GM15510 (cell line): ENCODE data around the gene ATP1B2.

Experiments used
- POLR2A ChIP-seq: IDR thresholded peaks from 3 replicates; pipeline ENCODE4 v1.6.1; 2011; ENCODE audit warnings: borderline replicate concordance; ENCODE audit not compliant: insufficient read length; ENCODE audit errors: extremely low read depth

ATP1B2 gene

GRCh38 chr17:7629939-7630571, 20.7 kb upstream of the ATP1B2 start, which contains the start of gene SHBG:
TSS of gene SHBG (plus strand) at chr17:7630135. CDS start at chr17:7630173, 38 bp downstream.
- no peak for TF ChIP-seq POLR2A

DNA sequence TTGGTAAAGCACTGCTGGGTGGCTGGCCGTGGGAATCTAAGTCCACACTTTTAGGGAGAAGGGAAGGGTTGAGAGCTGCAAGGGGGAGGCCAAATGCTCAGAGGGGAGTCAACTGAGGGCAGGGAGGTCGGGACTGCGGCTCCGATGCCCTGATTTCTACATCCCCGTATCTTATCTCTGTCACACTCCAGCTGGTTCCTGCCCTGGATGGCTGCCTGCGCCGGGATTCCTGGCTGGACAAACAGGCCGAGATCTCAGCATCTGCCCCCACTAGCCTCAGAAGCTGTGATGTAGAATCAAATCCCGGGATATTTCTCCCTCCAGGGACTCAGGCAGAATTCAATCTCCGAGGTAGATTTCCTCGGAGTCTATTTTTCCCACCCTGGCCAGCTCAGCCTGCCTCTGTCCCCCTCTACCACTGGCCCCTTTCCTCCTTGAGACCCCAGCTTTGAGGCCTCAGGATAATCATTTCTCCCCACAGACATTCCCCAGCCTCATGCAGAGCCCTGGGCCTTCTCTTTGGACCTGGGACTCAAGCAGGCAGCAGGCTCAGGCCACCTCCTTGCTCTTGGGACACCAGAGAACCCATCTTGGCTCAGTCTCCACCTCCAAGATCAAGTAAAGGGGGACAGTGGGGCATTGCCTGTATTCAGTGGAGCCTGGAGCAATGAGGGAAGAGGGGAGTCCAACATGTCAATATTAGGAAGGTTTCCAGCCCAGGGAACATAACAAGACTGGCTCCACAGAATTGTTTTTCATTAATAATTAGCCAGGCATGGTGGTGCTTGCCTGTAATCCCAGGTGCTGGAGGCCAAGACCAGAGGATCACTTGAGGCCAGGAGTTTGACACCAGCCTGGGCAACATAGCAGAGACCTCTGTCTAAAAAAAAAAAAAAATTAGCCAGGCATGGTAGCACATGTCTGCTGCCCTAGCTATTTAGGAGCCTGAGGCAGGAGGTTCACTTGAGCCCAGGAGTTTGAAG, 19.0 kb upstream of the ATP1B2 start:
- no peak for TF ChIP-seq POLR2A

- no peak for TF ChIP-seq POLR2A
Measured at GRCh38 chr17:7632492-7632894, 18.2 kb upstream of the ATP1B2 start.

DNA sequence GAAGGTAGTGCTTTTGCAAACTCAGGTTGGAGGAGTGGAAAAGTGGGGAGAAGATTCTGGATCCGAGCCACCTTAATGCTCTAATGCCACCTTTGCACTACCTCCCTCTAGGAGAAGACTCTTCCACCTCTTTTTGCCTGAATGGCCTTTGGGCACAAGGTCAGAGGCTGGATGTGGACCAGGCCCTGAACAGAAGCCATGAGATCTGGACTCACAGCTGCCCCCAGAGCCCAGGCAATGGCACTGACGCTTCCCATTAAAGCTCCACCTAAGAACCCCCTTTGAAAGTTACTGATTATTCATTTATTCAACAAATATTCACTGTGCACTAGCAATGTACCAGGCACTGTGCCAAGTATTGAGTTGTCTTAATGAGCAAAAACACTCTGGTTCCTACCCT, 17.6 kb upstream of the ATP1B2 start:
- no peak for TF ChIP-seq POLR2A

- TF ChIP-seq POLR2A: no peak
Measured at GRCh38 chr17:7634384-7634783, 16.3 kb upstream of the ATP1B2 start.

GRCh38 chr17:7636163-7636562, 14.6 kb upstream of the ATP1B2 start:
- no peak for TF ChIP-seq POLR2A

GRCh38 chr17:7640783-7641182, 9.9 kb upstream of the ATP1B2 start:
- no peak for TF ChIP-seq POLR2A

GRCh38 chr17:7644775-7645174, 6.0 kb upstream of the ATP1B2 start:
- no peak for TF ChIP-seq POLR2A

GRCh38 chr17:7646457-7646856, 4.3 kb upstream of the ATP1B2 start:
- TF ChIP-seq POLR2A: no peak

DNA sequence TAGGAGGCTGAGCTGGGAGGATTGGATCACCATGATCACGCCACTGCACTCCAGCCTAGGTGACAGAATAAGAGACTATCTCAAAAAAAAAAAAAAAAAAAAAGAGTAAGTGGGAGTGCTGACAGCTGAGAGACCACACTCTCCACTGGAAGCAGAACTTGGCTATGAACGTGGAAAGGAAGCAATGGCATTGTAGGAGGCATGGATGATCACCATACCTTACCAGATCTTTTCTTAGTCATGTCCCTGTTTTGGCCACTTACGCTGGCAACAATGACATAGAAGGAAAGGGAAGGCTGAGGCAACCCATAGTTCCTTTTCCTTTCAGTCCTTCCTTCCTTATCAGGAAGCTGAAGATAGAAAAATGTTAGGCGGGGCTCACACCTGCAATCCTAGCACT, 3.7 kb upstream of the ATP1B2 start:
- no peak for TF ChIP-seq POLR2A

DNA sequence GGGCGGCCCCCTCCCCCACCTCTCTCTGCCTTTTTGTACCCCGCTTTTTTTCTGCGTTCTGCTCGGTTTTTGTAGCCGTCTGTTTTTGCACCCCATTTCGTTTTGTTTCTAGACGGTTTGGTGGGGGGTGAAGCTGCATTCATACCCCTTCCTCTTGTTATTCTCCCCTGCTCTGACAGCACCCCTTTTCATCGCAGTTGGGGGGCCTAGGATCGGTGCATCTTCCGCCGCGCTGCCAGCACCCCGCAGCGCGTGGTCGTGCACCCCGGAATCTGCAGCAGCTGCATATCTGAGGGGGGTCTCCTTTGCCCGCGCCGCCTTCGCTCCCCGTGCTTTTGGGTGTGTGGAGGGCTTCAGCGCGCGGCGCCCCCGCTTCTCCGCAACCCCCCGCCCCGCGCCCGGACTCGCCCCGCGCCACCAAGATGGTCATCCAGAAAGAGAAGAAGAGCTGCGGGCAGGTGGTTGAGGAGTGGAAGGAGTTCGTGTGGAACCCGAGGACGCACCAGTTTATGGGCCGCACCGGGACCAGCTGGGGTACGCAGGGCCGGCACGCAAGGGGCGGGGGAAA, 455 bp downstream of the ATP1B2 start:
- TF ChIP-seq POLR2A: no peak

- no peak for TF ChIP-seq POLR2A
Measured at GRCh38 chr17:7651665-7652387, 1.1 kb downstream of the ATP1B2 start.

GRCh38 chr17:7652388-7653356, 1.9 kb downstream of the ATP1B2 start:
- no peak for TF ChIP-seq POLR2A
